Ascending aorta (tissue), 2 donors: Measurements from ENCODE around the gene SLC44A3. TPM values are rescaled to one million over a fixed set of nuclear protein-coding genes. Genes with fewer than 3 reads are reported as not detected.

Experiments used
- DNase-seq, 2 donors: peaks; one replicate each; pipeline ENCODE4 v3.0.0-alpha.2; 2019; ENCODE audit warnings: low spot score in 2 of 2
- H3K27ac ChIP-seq, 2 donors: fragments of 200-600 bp; sonication (generic); one replicate each; pipeline ENCODE4 v1.5.1; 2016 to 2017; ENCODE audit warnings: mild to moderate bottlenecking in 1 of 2
- H3K27me3 ChIP-seq: fragments of 200-600 bp; sonication (generic); one replicate; pipeline ENCODE4 v1.5.1; 2017
- H3K36me3 ChIP-seq, 2 donors: fragments of 200-600 bp; sonication (generic); one replicate each; pipeline ENCODE4 v1.5.1; 2016
- H3K4me1 ChIP-seq, 2 donors: fragments of 200-600 bp; sonication (generic); one replicate each; pipeline ENCODE4 v1.5.1; 2016 to 2017; ENCODE audit warnings: mild to moderate bottlenecking in 1 of 2
- H3K4me3 ChIP-seq, 2 donors: fragments of 200-600 bp; sonication (generic); one replicate each; pipeline ENCODE4 v1.5.1; 2016 to 2017; ENCODE audit warnings: mild to moderate bottlenecking in 1 of 2
- H3K9me3 ChIP-seq, 2 donors: fragments of 200-600 bp; sonication (generic); one replicate each; pipeline ENCODE4 v1.5.1; 2016
- CTCF ChIP-seq, 3 experiments: fragments of 200-600 bp in 2 of 3; fragments of 450-650 bp in 1 of 3; sonication (generic) in 2 of 3; IDR thresholded peaks; one replicate each; pipeline ENCODE4 v1.5.1; 2016 to 2019; ENCODE audit warnings: antibody characterized with exemption in 3 of 3, mild to moderate bottlenecking in 1 of 3, moderate library complexity in 1 of 3
- intact Hi-C: fragments of 100-400 bp; cut with DNase I; formaldehyde crosslinking; loops from one replicate; pipeline ENCODE4 v1.15.1; 2023
- total RNA-seq: library from RNA; depleted of rRNA; stranded (reverse); fragments of >200 nt; gene quantifications from one replicate; pipeline ENCODE4 v1.1.0, GENCODE V29; 2016

SLC44A3 gene
- total RNA-seq, 1 donor from 2014 or later: not detected

- H3K27ac ChIP-seq: peak overlapping the region; percentile 94
- H3K36me3 ChIP-seq: no peaks in the 10 kb centered on the region
- intact Hi-C loops: loop anchor here (1.0 to 5.0 kb wide), 4 partner anchors 9 to 158 kb away; partner anchors contain the start of gene CNN3
- no peaks in the 10 kb centered on the region for H3K9me3 ChIP-seq
- H3K4me3 ChIP-seq: peak overlapping the region in 1 of 2 donors; percentile 22
- H3K4me1 ChIP-seq: peaks cover 14 to 57% of the 10 kb centered on the region in 2 donors
- H3K27me3 ChIP-seq: no peaks in the 10 kb centered on the region
- TF ChIP-seq CTCF (IDR thresholded peaks at IDR 0.05): no peak
- DNase-seq: peak; percentile 21 to 89
These were observed 43.8 kb downstream of the SLC44A3 start for GRCh38 chr1:94863919-94864318.

DNA sequence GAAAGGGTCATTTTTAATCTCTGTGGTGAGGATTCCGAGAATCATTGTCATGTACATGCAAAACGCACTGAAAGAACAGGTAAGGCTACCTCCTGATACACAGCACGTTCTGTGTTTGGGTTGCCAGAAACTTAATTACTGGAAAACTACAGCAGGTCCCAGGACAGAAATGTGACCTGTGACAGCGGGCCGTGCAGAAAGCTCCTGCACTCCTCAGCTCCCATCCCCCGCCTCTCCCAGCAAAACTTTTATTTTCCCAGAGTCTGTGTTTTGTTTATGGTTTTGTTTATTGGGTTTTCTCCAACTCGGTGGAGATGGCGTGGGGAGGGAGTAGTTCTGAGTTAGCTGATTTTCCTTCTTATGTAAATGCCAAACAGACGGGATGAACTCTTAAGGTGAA, 44.7 kb downstream of the SLC44A3 start:
- no peak for DNase-seq
- Histone ChIP-seq H3K4me3 (no peak overlapping the region), H3K9me3 (no peaks in the 10 kb centered on the region), H3K36me3 (no peaks in the 10 kb centered on the region), H3K4me1 (peaks cover 14 to 57% of the 10 kb centered on the region in 2 donors), H3K27ac (peak overlapping the region; percentile 94), H3K27me3 (no peaks in the 10 kb centered on the region)
- no peak for TF ChIP-seq CTCF (IDR thresholded peaks at IDR 0.05)
- intact Hi-C loops: loop anchor here (5.0 kb wide), 2 partner anchors 107 to 157 kb away; no protein-coding TSS in a partner anchor

DNA sequence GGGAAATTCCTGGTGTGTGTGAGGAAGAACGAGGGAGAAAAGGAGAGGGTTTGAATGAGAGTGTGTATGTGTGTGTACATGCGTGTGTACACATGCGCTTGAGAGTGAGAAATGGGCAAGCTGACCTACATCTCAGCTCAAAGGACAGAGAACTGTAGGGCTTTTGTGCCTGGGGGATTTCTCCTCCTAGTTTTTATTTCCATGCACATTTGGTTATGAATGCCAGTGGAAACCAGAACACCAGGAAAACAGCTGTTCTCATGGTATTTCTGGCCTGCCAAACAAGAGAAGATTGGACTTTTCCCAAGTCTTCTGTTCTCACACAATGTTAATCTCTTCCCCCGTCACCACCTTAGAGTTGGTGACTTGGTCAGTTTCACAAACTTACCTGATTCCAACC, 45.2 kb downstream of the SLC44A3 start:
- intact Hi-C loops: no loop called here

GRCh38 chr1:94866164-94866807, 46.1 kb downstream of the SLC44A3 start:
- H3K27me3 ChIP-seq: no peaks in the 10 kb centered on the region
- no peaks in the 10 kb centered on the region for H3K36me3 ChIP-seq
- peaks cover 14 to 52% of the 10 kb centered on the region in 2 donors for H3K4me1 ChIP-seq
- no peak for TF ChIP-seq CTCF (IDR thresholded peaks at IDR 0.05)
- H3K9me3 ChIP-seq: no peaks in the 10 kb centered on the region
- H3K27ac ChIP-seq: peak overlapping the region; percentile 94
- DNase-seq: no peak
- no peak overlapping the region for H3K4me3 ChIP-seq
- intact Hi-C loops: loop anchor here (1.0 kb wide), 1 partner anchor 18 kb away; no protein-coding TSS in a partner anchor

More for the DNA sequence above, 45.2 kb downstream of the SLC44A3 start:
- H3K4me3 ChIP-seq: no peak overlapping the region
- TF ChIP-seq CTCF (IDR thresholded peaks at IDR 0.05): no peak
- H3K36me3 ChIP-seq: no peaks in the 10 kb centered on the region
- no peak for DNase-seq
- peak overlapping the region; percentile 94 for H3K27ac ChIP-seq
- H3K4me1 ChIP-seq: peaks cover 14 to 57% of the 10 kb centered on the region in 2 donors
- H3K9me3 ChIP-seq: no peaks in the 10 kb centered on the region
- H3K27me3 ChIP-seq: no peaks in the 10 kb centered on the region

GRCh38 chr1:94871031-94871430, 50.9 kb downstream of the SLC44A3 start:
- Histone ChIP-seq H3K27ac (no peak overlapping the region), H3K9me3 (no peaks in the 10 kb centered on the region), H3K4me3 (no peak overlapping the region), H3K4me1 (peaks cover 0 to 14% of the 10 kb centered on the region in 2 donors), H3K36me3 (no peaks in the 10 kb centered on the region), H3K27me3 (no peaks in the 10 kb centered on the region)
- intact Hi-C loops: no loop called here
- DNase-seq: peak in 1 of 2 donors; percentile 12
- no peak for TF ChIP-seq CTCF (IDR thresholded peaks at IDR 0.05)
